Stimulated activated CD8-positive, alpha-beta memory T cell treated with anti-CD3 and anti-CD28 coated beads, Interleukin-12 subunit alpha, Interleukin-12 subunit beta, amount 100 ng/mL, for 24 hours (primary cell): Measurements from ENCODE around the gene CRIM1.
"Not testable (repeated sequence)": the region's sequence is repeated elsewhere in the genome, so short reads cannot be mapped to it uniquely, and the experiment has no call there.

Experiments used
- DNase-seq: peaks from one replicate; pipeline ENCODE4 v3.0.0-alpha.2; 2020; ENCODE audit errors: extremely low read depth

CRIM1 gene, protein sequence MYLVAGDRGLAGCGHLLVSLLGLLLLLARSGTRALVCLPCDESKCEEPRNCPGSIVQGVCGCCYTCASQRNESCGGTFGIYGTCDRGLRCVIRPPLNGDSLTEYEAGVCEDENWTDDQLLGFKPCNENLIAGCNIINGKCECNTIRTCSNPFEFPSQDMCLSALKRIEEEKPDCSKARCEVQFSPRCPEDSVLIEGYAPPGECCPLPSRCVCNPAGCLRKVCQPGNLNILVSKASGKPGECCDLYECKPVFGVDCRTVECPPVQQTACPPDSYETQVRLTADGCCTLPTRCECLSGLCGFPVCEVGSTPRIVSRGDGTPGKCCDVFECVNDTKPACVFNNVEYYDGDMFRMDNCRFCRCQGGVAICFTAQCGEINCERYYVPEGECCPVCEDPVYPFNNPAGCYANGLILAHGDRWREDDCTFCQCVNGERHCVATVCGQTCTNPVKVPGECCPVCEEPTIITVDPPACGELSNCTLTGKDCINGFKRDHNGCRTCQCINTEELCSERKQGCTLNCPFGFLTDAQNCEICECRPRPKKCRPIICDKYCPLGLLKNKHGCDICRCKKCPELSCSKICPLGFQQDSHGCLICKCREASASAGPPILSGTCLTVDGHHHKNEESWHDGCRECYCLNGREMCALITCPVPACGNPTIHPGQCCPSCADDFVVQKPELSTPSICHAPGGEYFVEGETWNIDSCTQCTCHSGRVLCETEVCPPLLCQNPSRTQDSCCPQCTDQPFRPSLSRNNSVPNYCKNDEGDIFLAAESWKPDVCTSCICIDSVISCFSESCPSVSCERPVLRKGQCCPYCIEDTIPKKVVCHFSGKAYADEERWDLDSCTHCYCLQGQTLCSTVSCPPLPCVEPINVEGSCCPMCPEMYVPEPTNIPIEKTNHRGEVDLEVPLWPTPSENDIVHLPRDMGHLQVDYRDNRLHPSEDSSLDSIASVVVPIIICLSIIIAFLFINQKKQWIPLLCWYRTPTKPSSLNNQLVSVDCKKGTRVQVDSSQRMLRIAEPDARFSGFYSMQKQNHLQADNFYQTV

DNA sequence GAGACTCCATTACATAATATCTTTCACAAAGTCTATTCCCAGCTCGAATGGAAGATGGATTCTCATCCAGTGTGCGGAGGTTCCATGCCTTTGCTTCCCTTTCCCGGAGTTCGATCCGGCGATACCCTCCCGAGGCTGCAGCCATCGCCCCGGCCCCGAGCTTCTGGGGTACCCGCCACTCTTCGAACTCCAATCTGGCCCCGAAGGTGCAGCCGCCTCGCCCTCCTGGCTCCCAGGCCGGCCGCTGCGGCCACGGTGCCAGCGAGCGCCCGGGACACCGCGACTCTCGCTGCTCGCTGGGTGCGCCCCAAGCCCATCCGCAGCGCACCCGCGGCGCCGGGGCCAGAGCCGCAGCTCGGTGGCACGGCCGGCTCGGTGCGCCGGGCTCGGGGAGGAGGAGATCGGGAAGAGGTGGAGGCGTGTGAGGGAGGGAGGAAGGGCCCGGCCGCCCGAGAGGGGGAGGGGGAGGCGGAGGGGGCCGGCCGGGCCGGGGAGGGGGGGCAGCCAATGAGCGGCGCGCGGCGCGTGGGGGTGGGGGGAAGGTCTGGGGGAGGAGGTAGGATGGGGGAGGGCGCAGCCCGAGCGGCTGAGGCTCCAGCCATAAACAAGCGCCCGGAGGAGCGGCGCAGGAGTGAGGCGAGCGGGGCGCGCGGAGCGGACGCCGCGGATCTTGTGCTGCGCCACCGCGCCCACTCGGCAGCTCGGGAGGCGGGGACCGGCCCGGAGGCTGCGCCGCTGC lies at the start of gene CRIM1:
TSS of gene CRIM1 (plus strand) at position 628 of the 739 bp plus-strand sequence. CDS start 515 bp downstream, outside the sequence.
- DNase-seq = peak; percentile 9

DNA sequence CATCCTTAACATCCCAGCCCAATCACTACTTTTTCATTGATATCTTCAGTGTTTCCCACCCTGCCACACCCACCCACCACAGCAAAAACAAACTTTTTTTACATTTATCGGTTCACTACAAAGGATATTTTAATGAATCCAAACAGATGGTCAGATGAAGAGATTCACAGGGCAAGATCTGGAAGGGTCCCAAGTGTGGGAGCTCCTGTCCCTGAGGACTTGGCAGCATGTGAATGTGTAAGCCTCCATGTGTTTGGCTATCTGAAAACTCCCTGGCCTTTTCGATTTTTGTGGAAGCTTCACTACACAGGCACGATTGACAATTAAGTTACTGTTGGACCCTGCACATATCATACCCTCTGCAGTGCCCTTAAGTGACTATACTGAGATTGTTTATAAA lies 48.1 kb upstream of the CRIM1 start:
- no peak for DNase-seq

DNA sequence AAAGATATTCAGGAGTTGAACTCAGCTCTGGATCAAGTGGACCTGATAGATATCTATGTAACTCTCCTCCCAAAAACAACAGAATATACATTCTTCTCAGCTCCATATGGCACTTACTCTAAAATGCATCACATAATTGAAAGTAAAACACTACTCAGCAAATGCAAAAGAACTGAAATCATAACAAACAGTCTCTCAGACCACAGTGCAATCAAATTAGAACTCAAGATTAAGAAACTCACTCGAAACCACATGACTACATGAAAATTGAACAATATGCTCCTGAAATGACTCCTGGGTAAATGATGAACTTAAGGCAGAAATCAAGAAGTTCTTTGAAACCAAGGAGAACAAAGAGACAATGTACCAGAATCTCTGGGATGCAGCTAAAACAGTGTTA lies 45.1 kb upstream of the CRIM1 start:
- not testable (repeated sequence) for DNase-seq

DNA sequence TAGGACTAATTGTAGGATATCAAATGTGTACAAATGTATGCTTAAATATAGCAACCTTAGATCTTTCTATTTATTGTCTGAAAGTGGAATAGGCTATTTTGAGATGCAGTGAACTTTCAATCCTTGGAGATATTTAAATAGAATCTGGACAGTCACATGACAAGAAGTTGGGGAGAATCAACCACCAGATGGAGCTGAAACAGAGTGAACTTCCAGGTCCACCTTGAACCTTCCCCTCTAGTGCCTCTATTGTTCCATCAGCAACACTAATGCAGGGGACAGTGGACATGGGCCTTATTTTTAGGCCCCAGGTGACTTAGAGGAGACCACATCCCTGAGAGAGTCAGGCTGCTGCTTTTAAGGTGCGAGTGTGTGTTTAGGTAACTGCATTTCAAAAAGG lies 37.0 kb upstream of the CRIM1 start:
- no peak for DNase-seq

DNA sequence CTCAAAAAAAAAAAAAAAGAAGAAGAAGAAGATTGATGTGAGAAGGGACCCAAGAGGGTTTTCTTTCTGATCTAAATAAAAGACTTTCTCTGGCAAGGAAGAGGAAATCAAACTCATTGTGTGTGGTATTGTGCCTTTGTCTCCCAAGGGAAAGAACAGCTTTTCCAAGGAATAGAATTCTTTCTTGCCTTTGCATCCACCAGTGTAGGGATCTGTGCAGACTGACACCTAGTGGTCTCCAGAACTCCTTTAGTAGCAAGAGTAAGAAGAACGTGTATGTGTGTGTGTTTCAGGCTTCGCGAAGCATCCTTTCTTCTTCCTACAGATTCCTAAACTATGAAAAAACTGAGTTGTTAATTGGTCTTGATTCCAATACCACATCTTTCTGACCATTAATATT lies 33.5 kb upstream of the CRIM1 start:
- DNase-seq = no peak

DNA sequence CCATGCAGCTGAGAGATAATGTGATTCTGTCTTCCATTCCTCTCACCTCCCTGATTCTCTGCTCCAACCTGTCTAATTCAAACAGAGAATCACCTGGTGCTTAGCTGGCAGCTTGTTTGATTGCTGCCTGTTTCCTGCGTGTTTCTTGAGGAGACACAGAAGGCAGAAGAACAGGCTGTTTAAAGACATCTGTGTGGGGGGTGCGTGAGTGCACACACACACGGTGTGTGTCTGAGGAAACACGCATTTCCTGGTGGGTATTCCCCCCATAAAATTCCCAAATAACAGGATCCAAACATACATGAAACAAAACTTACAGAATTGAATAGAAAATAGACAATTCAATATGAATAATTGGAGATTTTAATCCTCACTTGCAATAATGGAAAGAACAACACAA lies 29.3 kb upstream of the CRIM1 start:
- DNase-seq = no peak

DNA sequence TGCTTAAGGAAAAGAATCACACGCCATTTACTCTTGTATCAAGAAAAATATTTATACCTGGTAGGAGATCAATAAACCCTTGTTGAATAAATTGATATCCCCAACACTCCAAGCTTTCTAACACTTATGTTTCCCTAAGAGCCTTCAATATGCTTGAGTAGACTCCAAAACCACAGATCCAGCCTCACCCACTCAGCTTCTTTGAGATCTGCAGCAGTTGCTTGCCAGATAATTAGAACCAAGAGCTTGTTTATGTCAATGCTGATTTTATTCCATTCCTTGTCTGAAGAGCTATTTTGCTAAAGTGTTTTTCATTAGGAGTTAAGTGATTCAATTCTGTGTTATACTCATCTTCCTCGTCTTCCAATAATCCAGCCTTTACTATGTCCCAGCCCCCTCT lies 26.3 kb upstream of the CRIM1 start:
- DNase-seq = no peak

DNA sequence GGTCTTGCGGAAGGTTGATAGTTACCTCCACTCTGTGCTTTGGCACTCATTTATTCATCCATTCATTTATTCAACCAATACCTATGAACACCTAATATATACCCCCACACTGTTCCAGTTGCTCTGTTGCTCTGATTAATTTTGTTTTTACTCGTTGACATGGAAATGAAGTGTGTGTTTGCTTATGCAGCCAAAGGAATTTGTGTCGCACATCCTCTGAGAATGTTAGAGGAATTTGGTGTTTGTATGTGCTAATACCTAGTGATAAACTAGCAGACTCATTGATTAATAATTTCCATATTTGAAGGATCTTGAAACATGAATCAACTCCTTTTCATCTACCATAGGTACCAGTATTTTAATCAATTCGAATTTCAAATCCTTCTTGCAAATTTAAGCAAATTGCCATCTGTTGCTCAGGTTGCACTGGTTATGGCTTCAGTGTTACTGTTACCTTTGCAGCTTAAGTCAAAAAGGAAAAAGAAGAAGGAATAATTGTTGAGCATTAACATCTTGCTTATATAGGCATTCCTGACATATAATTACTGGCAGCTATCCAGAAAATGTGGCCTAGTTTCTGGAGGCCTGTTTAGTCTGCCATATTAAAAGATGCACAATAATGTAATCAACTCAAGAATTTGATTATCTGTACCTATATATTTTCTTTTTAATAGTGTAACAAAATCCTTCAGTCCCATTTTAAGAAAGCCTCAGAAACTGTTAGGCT lies 25.7 kb upstream of the CRIM1 start:
- no peak for DNase-seq

DNA sequence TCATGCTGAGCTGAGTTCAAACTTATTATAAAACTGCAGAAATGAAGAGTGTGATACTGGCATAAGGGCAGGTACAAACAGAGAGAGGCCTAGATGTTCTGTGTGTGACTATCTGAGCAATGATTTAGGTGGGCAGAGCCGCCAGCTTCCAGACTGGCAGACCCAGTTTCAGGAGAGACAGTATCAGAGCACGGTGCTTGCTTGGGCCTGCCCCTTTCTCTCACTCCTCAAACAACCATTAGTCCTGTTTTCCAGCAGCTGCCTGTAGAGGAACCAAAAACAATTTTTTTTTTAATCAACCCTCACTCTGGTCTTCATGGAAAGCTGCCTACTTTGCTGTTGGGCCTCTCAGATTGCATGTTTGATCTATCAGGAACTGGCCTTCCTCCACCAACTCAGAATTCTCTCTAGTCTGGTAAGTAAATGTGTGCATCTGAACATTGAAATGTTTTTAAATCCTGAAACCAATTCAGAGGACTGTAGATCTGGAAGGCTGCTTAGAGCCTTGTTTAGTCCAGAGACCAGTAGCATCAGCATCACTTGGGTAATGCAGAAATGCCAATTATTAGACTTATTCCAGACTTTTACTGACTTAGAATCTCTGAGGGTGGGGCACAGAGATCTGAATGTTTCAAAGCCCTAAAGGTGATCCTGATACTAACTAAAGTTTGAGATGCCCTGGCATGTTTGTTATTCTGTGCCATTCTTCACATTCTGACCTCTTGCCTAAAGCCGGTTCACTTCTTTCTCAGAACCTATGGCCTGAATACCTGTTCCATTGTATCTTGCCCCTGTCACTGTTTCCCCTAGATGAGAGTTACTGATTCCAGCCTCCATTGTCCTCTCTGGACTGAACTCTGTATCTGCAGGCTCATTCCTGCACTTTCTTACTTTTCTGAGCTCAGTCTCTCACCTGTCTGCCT lies 24.8 kb upstream of the CRIM1 start:
- DNase-seq = no peak

DNA sequence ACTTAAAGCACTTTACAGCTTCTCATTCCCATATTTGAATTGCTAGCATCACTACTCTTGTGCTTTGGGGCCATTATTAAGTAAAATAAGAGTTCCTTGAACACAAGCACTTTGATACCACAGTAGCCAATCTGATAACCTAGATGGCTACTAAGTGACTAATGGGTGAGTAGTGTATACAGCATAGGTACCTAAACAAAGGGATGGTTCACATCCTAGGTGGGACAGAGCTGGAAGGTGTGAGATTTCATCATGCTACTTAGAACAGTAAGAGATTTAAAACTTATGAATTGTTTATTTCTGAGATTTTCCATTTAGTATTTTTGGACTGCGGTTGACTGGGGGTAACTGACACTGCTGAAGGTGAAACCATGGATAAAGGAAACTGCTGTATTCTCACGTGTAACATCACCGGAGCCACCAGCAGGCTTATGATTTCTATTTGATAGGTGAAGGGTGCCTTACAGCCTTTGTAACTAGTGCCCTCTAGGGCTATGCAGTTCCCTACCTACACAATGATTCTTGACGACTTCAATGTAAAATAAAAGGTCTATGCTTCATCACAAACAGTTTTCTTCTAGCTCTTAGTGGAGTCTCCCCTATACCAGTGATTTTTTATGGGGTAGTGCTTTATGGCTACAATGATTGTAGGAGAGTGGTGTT lies 22.1 kb upstream of the CRIM1 start:
- DNase-seq = no peak

DNA sequence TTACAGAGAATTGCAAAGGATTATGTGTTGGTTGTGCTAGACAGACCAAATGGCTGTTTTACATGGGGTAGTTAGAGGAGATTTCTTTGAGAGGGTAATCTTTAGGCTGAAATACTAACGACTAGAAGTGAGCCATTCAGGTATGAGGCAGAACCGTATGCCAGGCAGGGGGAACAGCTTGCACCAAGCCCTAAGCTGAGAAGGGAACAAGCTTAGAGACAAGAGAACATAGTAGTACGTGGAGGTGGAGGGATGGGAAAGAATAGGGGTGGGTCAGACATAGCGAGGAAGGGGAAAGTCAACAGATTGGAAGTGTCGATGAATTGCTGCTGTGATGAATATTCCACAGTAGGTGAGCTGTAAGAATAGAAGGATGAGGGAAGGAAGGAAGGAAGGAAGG lies 20.0 kb upstream of the CRIM1 start:
- no peak for DNase-seq

DNA sequence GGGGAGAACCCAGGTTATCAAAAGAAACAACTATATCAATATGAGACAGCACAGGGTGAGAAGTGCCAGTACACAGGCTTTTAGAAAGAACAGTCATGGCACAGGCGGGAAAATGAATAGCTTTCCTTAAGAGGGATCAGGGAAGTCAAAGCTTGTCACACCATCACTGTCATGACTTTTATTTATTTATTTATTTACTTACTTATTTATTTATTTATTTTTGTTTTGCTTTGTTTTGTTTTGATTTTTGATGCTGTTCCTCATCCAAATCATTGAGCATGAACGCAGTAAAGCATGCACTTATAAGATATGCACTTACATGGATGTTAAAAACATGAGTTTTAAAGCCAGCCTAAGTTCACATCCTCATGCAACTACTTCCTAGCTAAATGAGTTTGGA lies 19.3 kb upstream of the CRIM1 start:
- no peak for DNase-seq

DNA sequence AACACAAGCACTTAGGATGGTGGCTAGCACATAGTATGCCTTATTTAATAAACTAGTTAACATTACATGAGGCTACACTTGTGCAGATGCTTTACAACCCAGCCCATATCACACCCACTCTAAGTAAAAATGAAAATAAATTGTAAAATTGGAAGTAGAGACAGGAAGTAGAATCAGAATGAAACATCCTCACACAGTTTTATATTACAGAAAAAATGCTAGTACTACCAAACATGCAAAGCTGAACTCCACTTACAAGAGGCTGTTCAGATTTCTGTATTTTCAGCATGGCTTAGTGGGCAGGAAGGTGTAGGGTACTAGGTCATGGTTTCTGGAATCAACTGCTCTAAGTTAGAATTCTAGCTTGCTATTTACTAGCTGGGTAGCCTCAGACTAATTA lies 18.2 kb upstream of the CRIM1 start:
- DNase-seq = no peak

DNA sequence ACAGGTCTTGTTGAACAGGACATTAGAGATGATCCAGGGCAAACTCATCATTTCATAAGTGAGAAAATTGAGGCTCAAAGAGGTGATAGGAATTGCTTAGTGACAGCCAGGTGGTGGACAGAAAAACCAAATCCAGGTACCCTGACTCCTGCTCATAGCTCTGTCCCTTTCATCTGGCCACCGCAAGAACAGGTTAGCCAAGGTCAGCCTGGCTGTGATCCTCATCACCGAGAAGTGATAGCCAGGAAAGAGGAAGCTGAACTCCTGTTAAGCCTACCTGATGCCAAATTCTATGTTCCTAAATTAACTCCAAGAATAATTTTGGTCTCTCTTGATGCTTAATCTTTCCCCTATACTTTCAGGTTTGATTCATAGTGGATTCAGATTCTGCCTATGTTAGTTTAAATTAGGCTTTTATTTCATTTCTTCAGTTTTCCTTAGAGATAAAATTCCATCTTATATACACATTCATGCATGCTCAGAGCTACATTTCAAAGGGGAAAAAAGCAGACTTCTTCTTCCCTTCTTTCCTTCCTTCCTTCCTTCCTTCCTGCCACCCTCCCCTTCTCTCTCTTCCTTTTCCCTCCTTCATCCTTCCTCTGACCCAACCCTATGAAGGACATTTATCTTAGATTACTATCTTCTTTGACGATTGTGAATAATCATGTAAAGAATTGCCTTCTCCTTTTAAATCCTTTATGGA lies 17.3 kb upstream of the CRIM1 start:
- no peak for DNase-seq

DNA sequence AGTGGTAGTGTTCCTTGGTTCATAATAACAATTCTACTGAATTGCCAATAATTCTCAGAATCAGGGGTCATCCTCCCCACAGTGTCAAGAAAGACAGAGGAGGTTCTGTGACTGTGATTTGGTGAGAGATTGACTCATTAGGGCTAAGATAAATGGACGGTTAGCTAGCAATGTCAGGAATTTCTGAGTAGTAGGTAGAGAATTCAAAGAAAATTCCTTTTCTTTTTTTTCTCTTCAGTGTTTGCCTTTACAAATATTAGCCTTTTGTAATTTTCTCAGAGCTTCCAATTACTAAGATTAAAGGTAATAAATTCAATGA lies 16.8 kb upstream of the CRIM1 start:
- no peak for DNase-seq

DNA sequence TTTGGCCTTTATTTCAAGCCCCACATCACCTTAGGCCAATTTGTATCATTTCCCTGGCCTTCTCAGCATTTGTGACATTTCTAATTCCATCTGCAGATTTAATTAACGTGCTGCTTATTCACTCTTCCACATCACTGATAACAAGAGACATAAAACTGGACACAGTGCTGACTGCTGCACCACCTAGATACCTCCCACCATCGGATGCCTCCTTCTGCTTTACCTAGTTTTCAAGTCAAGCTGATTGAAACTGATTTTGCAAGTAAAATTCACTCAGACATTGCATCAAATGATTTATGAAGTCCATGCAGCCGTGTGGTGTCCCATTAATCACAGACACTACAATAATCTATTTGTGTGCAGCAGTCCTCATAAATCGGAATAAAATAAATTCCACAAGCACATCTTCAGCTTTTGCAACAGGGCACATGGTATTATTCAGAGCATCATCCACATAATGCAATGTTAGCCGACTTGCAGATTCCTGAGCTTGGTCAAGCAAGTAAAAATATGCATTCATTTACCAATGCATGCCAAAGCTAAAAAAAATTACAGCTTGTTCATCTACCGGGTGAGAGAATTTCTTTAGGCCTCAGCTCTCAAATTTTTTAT lies 15.9 kb upstream of the CRIM1 start:
- DNase-seq = no peak

DNA sequence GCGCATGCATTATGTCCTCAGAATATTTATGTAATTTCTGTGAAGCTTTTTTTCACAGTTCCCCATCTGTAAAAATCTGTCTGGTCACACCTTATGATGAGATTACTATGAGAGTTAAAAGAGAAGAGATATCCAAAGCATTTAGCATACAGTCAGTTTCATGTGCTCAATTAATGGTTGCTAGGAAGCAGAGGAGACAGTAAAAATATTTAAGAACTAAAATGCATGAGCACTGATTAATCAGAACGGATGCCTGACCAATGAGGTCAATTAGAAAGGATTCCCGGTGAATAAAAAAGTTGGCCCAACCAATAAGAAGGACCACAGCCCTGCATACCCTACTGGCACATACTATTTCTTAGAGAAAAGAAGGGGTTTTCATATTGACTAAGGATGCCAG lies 12.0 kb upstream of the CRIM1 start:
- no peak for DNase-seq

DNA sequence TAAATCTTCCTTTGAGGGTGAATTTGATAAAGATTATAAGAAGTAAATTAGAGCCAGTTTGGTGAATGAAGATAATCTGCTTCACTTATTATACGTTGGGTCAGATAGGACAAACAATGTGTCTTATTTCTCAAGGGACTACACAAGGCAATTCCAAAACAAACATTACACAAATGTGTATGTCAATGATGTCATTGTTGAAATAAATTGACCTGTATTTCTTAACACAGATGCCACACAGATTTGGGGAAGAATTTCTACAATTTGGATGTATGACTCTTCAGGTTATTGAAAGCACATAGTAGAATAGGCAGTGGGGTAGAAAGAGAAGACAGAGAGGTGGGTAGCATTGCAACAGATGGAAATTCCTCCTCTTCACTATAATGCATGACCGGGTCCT lies 6.9 kb upstream of the CRIM1 start:
- no peak for DNase-seq

DNA sequence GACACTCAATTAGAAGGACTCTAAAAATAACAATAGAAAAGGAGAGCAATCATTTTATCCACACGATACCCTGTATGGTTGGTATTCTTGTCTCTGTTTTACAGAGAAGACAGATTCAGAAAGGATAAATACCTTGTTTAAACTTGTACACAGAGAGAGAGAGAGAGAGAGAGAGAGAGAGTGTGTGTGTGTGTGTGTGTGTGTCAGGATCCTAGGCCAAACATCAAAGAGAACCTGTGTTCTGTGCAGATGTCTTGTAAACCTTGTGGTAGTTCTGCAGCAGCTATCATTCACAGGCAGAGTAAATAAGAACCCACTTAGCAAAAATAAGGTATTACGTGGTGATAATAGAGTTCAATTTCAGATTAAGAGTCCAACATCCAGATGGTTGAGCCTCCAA lies 4.3 kb upstream of the CRIM1 start:
- DNase-seq = no peak
